HEK293T (cell line): ENCODE data around the gene MGRN1.

Experiments
- CTCF ChIA-PET: fragments of 350-600 bp; formaldehyde crosslinking; extraction: SDS; loops from one replicate; lab custom pipeline; 2021; ENCODE audit warnings: antibody characterized with exemption, inconsistent platforms; lab: Yijun Ruan, JAX
- POLR2A ChIA-PET: fragments of 350-600 bp; formaldehyde crosslinking; extraction: SDS; loops from one replicate; lab custom pipeline; 2020; ENCODE audit warnings: antibody characterized with exemption, inconsistent platforms; lab: Yijun Ruan, JAX
- DNase-seq: peaks from one replicate; pipeline ENCODE4 v3.0.0; 2012; ENCODE audit warnings: mixed read lengths; ENCODE audit errors: extremely low spot score
- ARNT ChIP-seq: fragments of 450-650 bp; IDR thresholded peaks from 2 replicates; pipeline ENCODE4 v1.6.1; 2017; ENCODE audit warnings: mild to moderate bottlenecking
- BHLHE40 ChIP-seq: fragments of 450-650 bp; IDR thresholded peaks from 2 replicates; pipeline ENCODE4 v1.6.1; 2016; ENCODE audit warnings: mild to moderate bottlenecking, moderate library complexity, borderline replicate concordance
- CTBP1 ChIP-seq: fragments of 450-650 bp; IDR thresholded peaks from 2 replicates; pipeline ENCODE4 v1.6.1; 2016; ENCODE audit warnings: borderline replicate concordance
- ELF4 ChIP-seq: fragments of 450-650 bp; IDR thresholded peaks from 2 replicates; pipeline ENCODE4 v1.6.1; 2017; ENCODE audit warnings: antibody characterized with exemption
- FOXA1 ChIP-seq: fragments of 450-650 bp; IDR thresholded peaks from 2 replicates; pipeline ENCODE4 v1.6.1; 2016; ENCODE audit warnings: mild to moderate bottlenecking
- FOXK2 ChIP-seq: fragments of 450-650 bp; IDR thresholded peaks from 2 replicates; pipeline ENCODE4 v1.6.1; 2016; ENCODE audit warnings: mild to moderate bottlenecking
- FOXM1 ChIP-seq: fragments of 450-650 bp; IDR thresholded peaks from 2 replicates; pipeline ENCODE4 v1.6.1; 2017; ENCODE audit warnings: mild to moderate bottlenecking, borderline replicate concordance
- HDGF ChIP-seq: fragments of 450-650 bp; IDR thresholded peaks from 2 replicates; pipeline ENCODE4 v1.6.1; 2017; ENCODE audit warnings: antibody characterized with exemption, borderline replicate concordance
- L3MBTL2 ChIP-seq: fragments of 450-650 bp; conservative IDR thresholded peaks from 2 replicates; pipeline ENCODE4 v1.6.1; 2016; ENCODE audit warnings: mild to moderate bottlenecking
- LEF1 ChIP-seq: fragments of 450-650 bp; IDR thresholded peaks from 2 replicates; pipeline ENCODE4 v1.6.1; 2017; ENCODE audit warnings: mild to moderate bottlenecking, borderline replicate concordance
- NFRKB ChIP-seq: fragments of 450-650 bp; IDR thresholded peaks from 2 replicates; pipeline ENCODE4 v1.6.1; 2016; ENCODE audit warnings: mild to moderate bottlenecking, moderate library complexity
- PKNOX1 ChIP-seq: fragments of 450-650 bp; IDR thresholded peaks from 2 replicates; pipeline ENCODE4 v1.6.1; 2016
- SP1 ChIP-seq: fragments of 450-650 bp; IDR thresholded peaks from 2 replicates; pipeline ENCODE4 v1.6.1; 2017
- SUZ12 ChIP-seq: fragments of 450-650 bp; IDR thresholded peaks from 2 replicates; pipeline ENCODE4 v1.6.1; 2016; ENCODE audit warnings: mild to moderate bottlenecking
- TARDBP ChIP-seq: fragments of 450-650 bp; IDR thresholded peaks from 2 replicates; pipeline ENCODE4 v1.6.1; 2016
- ZNF384 ChIP-seq: fragments of 450-650 bp; IDR thresholded peaks from 2 replicates; pipeline ENCODE4 v1.6.1; 2016

The MGRN1 gene

GRCh38 chr16:4634768-4635167 is 10.1 kb downstream of the MGRN1 start:
- CTCF ChIA-PET = interaction anchor here (1.2 kb wide), 1 partner anchor 8 kb away, joined by 4 read pairs; no protein-coding TSS in a partner anchor
- POLR2A ChIA-PET = interaction anchor here (1.4 kb wide), 1 partner anchor 8 kb away, joined by 3 read pairs; no protein-coding TSS in a partner anchor
- TF ChIP-seq LEF1 (no peak), FOXA1 (no peak), ELF4 (no peak), TARDBP (no peak), ZNF384 (no peak), L3MBTL2 (no peak)
- DNase-seq = no peak

DNA sequence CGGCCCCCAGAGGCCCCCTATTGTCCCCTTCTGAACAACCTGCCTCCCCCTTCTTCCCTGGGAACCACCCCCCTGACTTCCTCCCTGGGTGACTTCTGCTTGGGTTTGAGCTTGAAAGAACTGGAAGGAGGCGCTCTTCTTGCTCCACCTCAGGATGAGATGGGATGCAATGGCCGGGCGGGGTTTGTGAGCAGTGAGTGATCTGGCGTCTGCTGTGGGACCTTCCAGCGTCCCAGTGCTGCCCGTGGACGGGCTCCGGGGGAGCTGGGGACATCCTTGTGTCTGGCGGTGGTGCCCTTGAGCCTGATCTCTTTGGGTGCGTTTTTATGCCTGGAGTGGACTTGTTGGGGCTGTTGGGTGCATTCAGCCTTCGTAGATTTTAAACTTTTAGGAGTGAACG is 11.6 kb downstream of the MGRN1 start:
- POLR2A ChIA-PET = no interaction called here

GRCh38 chr16:4637501-4638166 is 13.0 kb downstream of the MGRN1 start:
- TF ChIP-seq ARNT (no peak), L3MBTL2 (no peak)
- POLR2A ChIA-PET = no interaction called here
- CTCF ChIA-PET = interaction anchor here (0.6 kb wide), 1 partner anchor 142 kb away, joined by 3 read pairs; no protein-coding TSS in a partner anchor
- no peak for DNase-seq

More for the DNA sequence above, 11.6 kb downstream of the MGRN1 start:
- DNase-seq = no peak
- TF ChIP-seq ARNT (no peak), LEF1 (no peak), NFRKB (no peak), FOXA1 (no peak), CTBP1 (no peak), SP1 (no peak), HDGF (no peak)
- CTCF ChIA-PET = interaction anchor here (0.9 kb wide), 1 partner anchor 12 kb away, joined by 5 read pairs; the partner anchor contains the start of gene MGRN1

- TF ChIP-seq FOXA1 (no peak), TARDBP (no peak), L3MBTL2 (no peak), ARNT (no peak), BHLHE40 (no peak), FOXK2 (no peak), ZNF384 (no peak), SP1 (no peak), CTBP1 (no peak), HDGF (no peak), PKNOX1 (no peak), SUZ12 (no peak), NFRKB (no peak), LEF1 (no peak), ELF4 (no peak)
- no peak for DNase-seq
- CTCF ChIA-PET = no interaction called here
- POLR2A ChIA-PET = no interaction called here
These were observed 15.4 kb downstream of the MGRN1 start for GRCh38 chr16:4639899-4640509.

GRCh38 chr16:4640572-4641305 is 16.1 kb downstream of the MGRN1 start:
- CTCF ChIA-PET = no interaction called here
- TF ChIP-seq ELF4 (no peak), HDGF (no peak), NFRKB (no peak), TARDBP (no peak), SUZ12 (no peak), ARNT (no peak), SP1 (no peak), FOXA1 (no peak), ZNF384 (no peak), BHLHE40 (no peak)
- no peak for DNase-seq
- POLR2A ChIA-PET = no interaction called here

DNA sequence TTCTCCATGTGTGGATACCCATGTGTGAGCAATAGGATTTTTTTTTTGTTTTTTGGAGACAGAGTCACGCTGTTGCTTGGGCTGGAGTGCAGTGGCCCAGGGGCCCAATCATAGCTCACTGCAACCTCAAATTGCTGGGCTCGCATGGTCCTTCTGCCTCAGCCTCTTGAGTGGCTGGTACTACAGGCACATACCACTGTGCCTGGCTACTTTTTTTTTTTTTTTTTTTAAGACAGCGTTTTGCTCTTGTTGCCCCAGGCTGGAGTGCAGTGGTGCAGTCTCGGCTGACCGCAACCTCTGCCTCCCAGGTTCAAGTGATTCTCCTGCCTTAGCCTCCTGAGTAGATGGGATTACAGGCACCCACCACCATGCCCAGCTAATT is 16.7 kb downstream of the MGRN1 start:
- no peak for TF ChIP-seq CTBP1
- TF ChIP-seq FOXM1 = no peak
- TF ChIP-seq FOXA1 = no peak
- TF ChIP-seq HDGF = no peak
- TF ChIP-seq TARDBP = no peak
- TF ChIP-seq SP1 = no peak
- no peak for TF ChIP-seq NFRKB
- no peak for TF ChIP-seq LEF1
- no peak for TF ChIP-seq PKNOX1
- no peak for TF ChIP-seq FOXK2
- no peak for TF ChIP-seq SUZ12
- TF ChIP-seq ELF4 = no peak
- TF ChIP-seq L3MBTL2 = no peak
- ChIA-PET POLR2A (no interaction called here), CTCF (no interaction called here)
- no peak for DNase-seq

DNA sequence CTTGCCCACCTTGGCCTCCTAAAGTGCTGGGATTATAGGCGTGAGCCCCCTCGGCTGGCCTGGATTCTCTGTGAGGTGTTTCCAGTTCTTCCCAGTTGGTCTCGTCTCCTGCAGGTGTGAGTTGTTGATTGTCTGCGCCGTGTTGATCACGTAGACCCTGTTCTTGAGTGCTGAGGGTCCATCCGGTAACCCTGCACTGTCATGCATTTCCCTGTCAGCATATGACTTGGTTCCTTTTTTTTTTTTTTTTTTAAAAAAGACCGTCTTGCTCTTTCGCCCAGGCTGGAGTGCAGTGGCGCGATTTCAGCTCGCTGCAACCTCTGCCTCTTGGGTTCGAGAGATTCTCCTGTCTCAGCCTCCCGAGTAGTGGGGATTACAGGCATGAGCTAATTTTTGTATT is 17.3 kb downstream of the MGRN1 start:
- no peak for DNase-seq
- ChIA-PET POLR2A (no interaction called here), CTCF (no interaction called here)
- TF ChIP-seq ELF4 (no peak), NFRKB (no peak), FOXM1 (no peak), HDGF (no peak), TARDBP (no peak), SUZ12 (no peak), CTBP1 (no peak), L3MBTL2 (no peak), LEF1 (no peak), SP1 (no peak)
